ENCODE data around the gene PCDHA8. TPM values are rescaled to one million over a fixed set of nuclear protein-coding genes. Genes with fewer than 3 reads are reported as not detected.
A peak's percentile ranks its signal among the peaks of the same experiment; 100 is the strongest.
"Not testable (repeated sequence)": the region's sequence is repeated elsewhere in the genome, so short reads cannot be mapped to it uniquely, and the experiment has no call there.

The PCDHA8 gene
- total and polyA plus RNA-seq, 2 donors from 2014 or later, result 0.82 TPM; not detected in 1

DNA sequence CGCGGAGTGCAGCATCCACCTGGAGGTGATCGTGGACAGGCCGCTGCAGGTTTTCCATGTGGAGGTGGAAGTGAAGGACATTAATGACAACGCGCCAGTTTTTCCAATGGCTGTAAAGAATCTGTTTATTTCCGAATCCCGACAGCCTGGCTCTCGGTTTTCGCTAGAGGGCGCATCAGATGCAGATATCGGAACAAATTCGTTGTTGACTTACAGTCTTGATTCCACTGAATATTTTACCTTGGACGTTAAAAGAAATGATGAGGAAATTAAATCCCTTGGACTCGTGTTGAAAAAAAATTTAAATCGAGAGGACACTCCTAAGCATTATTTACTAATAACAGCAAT, 39.5 kb upstream of the PCDHA8 start:
- peaks cover 2% of the 10 kb centered on the region for H3K27me3 ChIP-seq (ENCODE audit: control insufficient read depth, insufficient read depth, low read length)
- no peak for FAIRE-seq
- no peaks in the 10 kb centered on the region for H3K36me3 ChIP-seq (ENCODE audit: control insufficient read depth in 2 of 3, insufficient read depth in 3 of 3, low read length in 3 of 3)
- no peak overlapping the region for H3K27ac ChIP-seq (ENCODE audit: low read depth in 2 of 2, low read length in 2 of 2)
- peaks cover 0 to 2% (median 0%) of the 10 kb centered on the region in 3 donors for H3K4me1 ChIP-seq (ENCODE audit: control insufficient read depth in 2 of 3, insufficient read depth in 2 of 3, low read depth in 1 of 3, low read length in 3 of 3)
- TF ChIP-seq, protein P1, sequence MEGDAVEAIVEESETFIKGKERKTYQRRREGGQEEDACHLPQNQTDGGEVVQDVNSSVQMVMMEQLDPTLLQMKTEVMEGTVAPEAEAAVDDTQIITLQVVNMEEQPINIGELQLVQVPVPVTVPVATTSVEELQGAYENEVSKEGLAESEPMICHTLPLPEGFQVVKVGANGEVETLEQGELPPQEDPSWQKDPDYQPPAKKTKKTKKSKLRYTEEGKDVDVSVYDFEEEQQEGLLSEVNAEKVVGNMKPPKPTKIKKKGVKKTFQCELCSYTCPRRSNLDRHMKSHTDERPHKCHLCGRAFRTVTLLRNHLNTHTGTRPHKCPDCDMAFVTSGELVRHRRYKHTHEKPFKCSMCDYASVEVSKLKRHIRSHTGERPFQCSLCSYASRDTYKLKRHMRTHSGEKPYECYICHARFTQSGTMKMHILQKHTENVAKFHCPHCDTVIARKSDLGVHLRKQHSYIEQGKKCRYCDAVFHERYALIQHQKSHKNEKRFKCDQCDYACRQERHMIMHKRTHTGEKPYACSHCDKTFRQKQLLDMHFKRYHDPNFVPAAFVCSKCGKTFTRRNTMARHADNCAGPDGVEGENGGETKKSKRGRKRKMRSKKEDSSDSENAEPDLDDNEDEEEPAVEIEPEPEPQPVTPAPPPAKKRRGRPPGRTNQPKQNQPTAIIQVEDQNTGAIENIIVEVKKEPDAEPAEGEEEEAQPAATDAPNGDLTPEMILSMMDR (IDR thresholded peaks at IDR 0.05; ENCODE audit: borderline replicate concordance, extremely low read depth, insufficient read depth), result peak; percentile 20
- H3K9ac ChIP-seq (ENCODE audit: low read length in 3 of 3), result no peak overlapping the region
- intact Hi-C loops (cut with DNase I), result no loop called here
- H3K4me3 ChIP-seq (ENCODE audit: low read length in 3 of 3), result peak overlapping the region in 2 of 3 donors; percentile 4 to 56
- H3K9me3 ChIP-seq (ENCODE audit: control insufficient read depth in 2 of 3, insufficient read depth in 1 of 3, low read length in 3 of 3), result peaks cover 3 to 21% (median 4%) of the 10 kb centered on the region in 3 donors
- DNase-seq, result peak in 1 of 5 donors; percentile 4

DNA sequence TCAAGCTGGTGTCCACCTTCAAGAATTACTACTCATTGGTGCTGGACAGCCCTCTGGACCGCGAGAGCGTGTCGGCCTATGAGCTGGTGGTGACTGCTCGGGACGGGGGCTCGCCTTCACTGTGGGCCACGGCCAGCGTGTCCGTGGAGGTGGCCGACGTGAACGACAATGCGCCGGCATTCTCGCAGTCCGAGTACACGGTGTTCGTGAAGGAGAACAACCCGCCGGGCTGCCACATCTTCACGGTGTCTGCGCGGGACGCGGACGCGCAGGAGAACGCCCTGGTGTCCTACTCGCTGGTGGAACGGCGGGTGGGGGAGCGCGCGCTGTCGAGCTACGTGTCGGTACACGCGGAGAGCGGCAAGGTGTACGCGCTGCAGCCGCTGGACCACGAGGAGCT, 38.6 kb upstream of the PCDHA8 start:
- FAIRE-seq; DNase-seq; H3K4me3 ChIP-seq (ENCODE audit: low read length in 3 of 3); H3K27me3 ChIP-seq (ENCODE audit: control insufficient read depth, insufficient read depth, low read length); H3K9ac ChIP-seq (ENCODE audit: low read length in 3 of 3); H3K4me1 ChIP-seq (ENCODE audit: control insufficient read depth in 2 of 3, insufficient read depth in 2 of 3, low read depth in 1 of 3, low read length in 3 of 3); intact Hi-C loops (cut with DNase I); H3K36me3 ChIP-seq (ENCODE audit: control insufficient read depth in 2 of 3, insufficient read depth in 3 of 3, low read length in 3 of 3); H3K27ac ChIP-seq (ENCODE audit: low read depth in 2 of 2, low read length in 2 of 2): not testable (repeated sequence)
- H3K9me3 ChIP-seq (ENCODE audit: control insufficient read depth in 2 of 3, insufficient read depth in 1 of 3, low read length in 3 of 3), result peaks cover 3 to 17% (median 4%) of the 10 kb centered on the region in 3 donors

DNA sequence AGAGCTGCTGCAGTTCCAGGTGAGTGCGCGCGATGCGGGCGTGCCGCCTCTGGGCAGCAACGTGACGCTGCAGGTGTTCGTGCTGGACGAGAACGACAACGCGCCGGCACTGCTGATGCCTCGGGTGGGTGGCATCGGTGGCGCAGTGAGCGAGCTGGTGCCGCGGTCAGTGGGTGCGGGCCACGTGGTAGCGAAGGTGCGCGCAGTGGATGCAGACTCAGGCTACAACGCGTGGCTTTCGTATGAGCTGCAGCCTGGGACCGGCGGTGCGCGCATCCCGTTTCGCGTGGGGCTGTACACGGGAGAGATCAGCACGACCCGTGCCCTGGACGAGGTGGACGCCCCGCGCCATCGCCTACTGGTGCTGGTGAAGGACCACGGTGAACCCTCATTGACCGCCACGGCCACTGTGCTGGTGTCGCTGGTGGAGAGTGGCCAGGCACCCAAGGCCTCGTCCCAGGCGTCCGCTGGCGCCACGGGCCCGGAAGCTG, 38.2 kb upstream of the PCDHA8 start:
- H3K36me3 ChIP-seq (ENCODE audit: control insufficient read depth in 2 of 3, insufficient read depth in 3 of 3, low read length in 3 of 3), result no peaks in the 10 kb centered on the region
- peaks cover 2% of the 10 kb centered on the region for H3K27me3 ChIP-seq (ENCODE audit: control insufficient read depth, insufficient read depth, low read length)
- H3K4me1 ChIP-seq (ENCODE audit: control insufficient read depth in 2 of 3, insufficient read depth in 2 of 3, low read depth in 1 of 3, low read length in 3 of 3), result peaks cover 0 to 2% (median 0%) of the 10 kb centered on the region in 3 donors
- TF ChIP-seq, protein P1 (IDR thresholded peaks at IDR 0.05; ENCODE audit: borderline replicate concordance, extremely low read depth, insufficient read depth), result no peak
- H3K9me3 ChIP-seq (ENCODE audit: control insufficient read depth in 2 of 3, insufficient read depth in 1 of 3, low read length in 3 of 3), result peaks cover 3 to 18% (median 4%) of the 10 kb centered on the region in 3 donors
- no peak overlapping the region for H3K27ac ChIP-seq (ENCODE audit: low read depth in 2 of 2, low read length in 2 of 2)
- H3K9ac ChIP-seq (ENCODE audit: low read length in 3 of 3), result no peak overlapping the region
- no peak overlapping the region for H3K4me3 ChIP-seq (ENCODE audit: low read length in 3 of 3)
- DNase-seq, result peak in 1 of 5 donors; percentile 67
- FAIRE-seq, result no peak
- intact Hi-C loops (cut with DNase I), result no loop called here

DNA sequence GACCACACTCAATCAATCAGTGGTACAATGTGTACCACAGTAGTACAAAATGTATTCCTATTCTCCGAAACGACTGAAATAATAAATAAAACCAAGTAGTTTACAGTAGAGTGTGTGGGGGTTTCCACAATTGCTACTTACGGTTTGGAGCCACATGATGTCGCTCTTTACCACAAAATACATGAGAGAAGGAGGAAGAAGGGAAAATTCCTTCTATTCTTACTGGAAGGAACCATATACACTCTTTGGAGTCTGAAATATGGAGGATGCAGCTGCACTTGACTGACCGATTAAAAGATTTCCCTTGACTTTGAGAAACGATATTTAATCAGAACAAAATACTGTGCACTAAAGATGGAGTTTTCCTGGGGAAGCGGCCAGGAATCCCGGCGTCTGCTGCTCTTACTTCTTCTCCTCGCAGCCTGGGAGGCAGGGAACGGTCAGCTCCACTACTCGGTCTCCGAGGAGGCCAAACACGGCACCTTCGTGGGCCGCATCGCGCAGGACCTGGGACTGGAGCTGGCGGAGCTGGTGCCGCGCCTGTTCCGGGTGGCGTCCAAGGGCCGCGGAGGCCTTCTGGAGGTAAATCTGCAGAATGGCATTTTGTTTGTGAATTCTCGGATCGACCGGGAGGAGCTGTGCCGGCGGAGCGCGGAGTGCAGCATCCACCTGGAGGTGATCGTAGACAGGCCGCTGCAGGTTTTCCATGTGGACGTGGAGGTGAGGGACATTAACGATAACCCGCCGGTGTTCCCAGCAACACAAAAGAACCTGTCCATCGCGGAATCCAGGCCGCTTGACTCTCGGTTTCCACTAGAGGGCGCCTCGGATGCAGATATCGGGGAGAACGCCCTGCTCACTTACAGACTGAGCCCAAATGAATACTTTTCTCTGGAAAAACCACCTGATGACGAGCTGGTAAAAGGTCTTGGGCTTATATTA, 33.9 kb upstream of the PCDHA8 start, which contains the start of gene PCDHA4:
Gene PCDHA4, plus strand, starts transcription at position 235 of the 942 bp plus-strand sequence.
- TF ChIP-seq, protein P1 (IDR thresholded peaks at IDR 0.05; ENCODE audit: borderline replicate concordance, extremely low read depth, insufficient read depth), result peak; percentile 34
- DNase-seq, result peak in 2 of 5 donors; percentile 30 to 73
- Histone ChIP-seq H3K27me3 (ENCODE audit: control insufficient read depth, insufficient read depth, low read length) (peaks cover under 1% of the 10 kb centered on the region), H3K4me1 (ENCODE audit: control insufficient read depth in 2 of 3, insufficient read depth in 2 of 3, low read depth in 1 of 3, low read length in 3 of 3) (peaks cover 0 to 2% (median 0%) of the 10 kb centered on the region in 3 donors), H3K4me3 (ENCODE audit: low read length in 3 of 3) (peak within 1 kb of the TSS in 2 of 3 donors; percentile 46 to 55), H3K27ac (ENCODE audit: low read depth in 2 of 2, low read length in 2 of 2) (no peak within 1 kb of the TSS), H3K36me3 (ENCODE audit: control insufficient read depth in 2 of 3, insufficient read depth in 3 of 3, low read length in 3 of 3) (no peaks in the 10 kb centered on the region), H3K9ac (ENCODE audit: low read length in 3 of 3) (no peak within 1 kb of the TSS), H3K9me3 (ENCODE audit: control insufficient read depth in 2 of 3, insufficient read depth in 1 of 3, low read length in 3 of 3) (peaks cover under 1 to 19% (median under 1%) of the 10 kb centered on the region in 3 donors)
- no peak for FAIRE-seq
- intact Hi-C loops (cut with DNase I), result no loop called here

DNA sequence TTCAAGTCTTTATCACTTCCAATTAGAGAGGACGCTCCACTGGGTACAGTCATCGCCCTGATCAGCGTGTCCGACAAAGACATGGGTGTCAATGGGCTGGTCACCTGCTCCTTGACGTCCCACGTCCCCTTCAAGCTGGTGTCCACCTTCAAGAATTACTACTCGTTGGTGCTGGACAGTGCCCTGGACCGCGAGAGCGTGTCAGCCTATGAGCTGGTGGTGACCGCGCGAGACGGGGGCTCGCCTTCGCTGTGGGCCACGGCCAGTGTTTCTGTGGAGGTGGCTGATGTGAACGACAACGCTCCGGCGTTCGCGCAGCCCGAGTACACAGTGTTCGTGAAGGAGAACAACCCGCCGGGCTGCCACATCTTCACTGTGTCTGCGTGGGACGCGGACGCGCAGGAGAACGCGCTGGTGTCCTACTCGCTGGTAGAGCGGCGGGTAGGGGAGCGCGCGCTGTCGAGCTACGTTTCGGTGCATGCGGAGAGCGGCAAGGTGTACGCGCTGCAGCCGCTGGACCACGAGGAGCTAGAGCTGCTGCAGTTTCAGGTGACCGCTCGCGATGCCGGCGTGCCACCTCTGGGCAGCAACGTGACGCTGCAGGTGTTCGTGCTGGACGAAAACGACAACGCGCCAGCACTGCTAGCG, 32.6 kb upstream of the PCDHA8 start:
- H3K9me3 ChIP-seq (ENCODE audit: control insufficient read depth in 2 of 3, insufficient read depth in 1 of 3, low read length in 3 of 3); H3K36me3 ChIP-seq (ENCODE audit: control insufficient read depth in 2 of 3, insufficient read depth in 3 of 3, low read length in 3 of 3); intact Hi-C loops (cut with DNase I); H3K4me3 ChIP-seq (ENCODE audit: low read length in 3 of 3); H3K9ac ChIP-seq (ENCODE audit: low read length in 3 of 3); H3K4me1 ChIP-seq (ENCODE audit: control insufficient read depth in 2 of 3, insufficient read depth in 2 of 3, low read depth in 1 of 3, low read length in 3 of 3); H3K27me3 ChIP-seq (ENCODE audit: control insufficient read depth, insufficient read depth, low read length); FAIRE-seq; H3K27ac ChIP-seq (ENCODE audit: low read depth in 2 of 2, low read length in 2 of 2): not testable (repeated sequence)
- DNase-seq, result peak in 1 of 5 donors; percentile 54
